ENCODE measurements around the gene ST3GAL3.

- no peak for TF ChIP-seq CTCF (conservative IDR thresholded peaks at IDR 0.05; ENCODE audit: low read depth, low read length)
- no peak for TF ChIP-seq EZH2 (IDR thresholded peaks at IDR 0.05; ENCODE audit: borderline replicate concordance, low read depth, low read length, poor library complexity, severe bottlenecking)
These were observed 271.9 kb downstream of the ST3GAL3 start for GRCh38 chr1:43979261-43979527.

Measured in A673 (cell line).